A549 (cell line): ENCODE measurements around the gene KLHL36.

Experiments used
- EP300 ChIP-seq, 2 experiments: fragments of >200 bp; sonication (Bioruptor Twin); formaldehyde crosslinking; IDR thresholded peaks; 2 replicates in 1 of 2; 3 replicates in 1 of 2; pipeline ENCODE4 v1.6.1; 2016 to 2017
- KDM1A ChIP-seq: fragments of 200-600 bp; sonication (generic); IDR thresholded peaks from 2 replicates; pipeline ENCODE4 v1.6.1; 2016; ENCODE audit warnings: low read depth, mild to moderate bottlenecking
- MAZ ChIP-seq: fragments of 150-350 bp; IDR thresholded peaks from 2 replicates; pipeline ENCODE4 v1.6.1; 2014; ENCODE audit warnings: antibody characterized with exemption, low read depth, low read length, borderline replicate concordance
- POLR2A ChIP-seq: IDR thresholded peaks from 2 replicates; pipeline ENCODE4 v1.6.1; 2012; ENCODE audit warnings: mild to moderate bottlenecking, low read length
- POLR2AphosphoS2 ChIP-seq: conservative IDR thresholded peaks from 2 replicates; pipeline ENCODE4 v1.6.1; 2012; ENCODE audit warnings: low read length, improper control_type of control experiment, inconsistent platforms
- RARB ChIP-seq: fragments of 250-450 bp; sonication (Bioruptor Pico); IDR thresholded peaks from 2 replicates; pipeline ENCODE4 v1.8.0; 2021; ENCODE audit warnings: mild to moderate bottlenecking, moderate library complexity
- RFX5 ChIP-seq: fragments of 450-650 bp; IDR thresholded peaks from 2 replicates; pipeline ENCODE4 v1.7.1; 2014; ENCODE audit warnings: antibody characterized with exemption, mild to moderate bottlenecking, moderate library complexity
- RNF2 ChIP-seq: fragments of 200-600 bp; sonication (generic); IDR thresholded peaks from 2 replicates; pipeline ENCODE4 v1.6.1; 2016; ENCODE audit warnings: low read depth, mild to moderate bottlenecking, antibody characterized with exemption, moderate library complexity, borderline replicate concordance
- SREBF2 ChIP-seq: fragments of 450-650 bp; IDR thresholded peaks from 2 replicates; pipeline ENCODE4 v1.6.1; 2014; ENCODE audit warnings: mild to moderate bottlenecking, moderate library complexity
- TF ChIP-seq, protein P1 (sequence below): IDR thresholded peaks from 2 replicates; pipeline ENCODE4 v1.6.1; 2012
- TF ChIP-seq, protein P2 (sequence below): fragments of >200 bp; sonication (Bioruptor Twin); formaldehyde crosslinking; IDR thresholded peaks from 3 replicates; pipeline ENCODE4 v1.5.1; 2016
- TF ChIP-seq, protein P3 (sequence below): fragments of 250-450 bp; sonication (Bioruptor Pico); IDR thresholded peaks from 2 replicates; pipeline ENCODE4 v1.5.0; 2021; ENCODE audit warnings: mild to moderate bottlenecking, moderate library complexity, borderline replicate concordance

- TF ChIP-seq, protein P1, sequence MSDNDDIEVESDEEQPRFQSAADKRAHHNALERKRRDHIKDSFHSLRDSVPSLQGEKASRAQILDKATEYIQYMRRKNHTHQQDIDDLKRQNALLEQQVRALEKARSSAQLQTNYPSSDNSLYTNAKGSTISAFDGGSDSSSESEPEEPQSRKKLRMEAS = no peak
- TF ChIP-seq, protein P2, sequence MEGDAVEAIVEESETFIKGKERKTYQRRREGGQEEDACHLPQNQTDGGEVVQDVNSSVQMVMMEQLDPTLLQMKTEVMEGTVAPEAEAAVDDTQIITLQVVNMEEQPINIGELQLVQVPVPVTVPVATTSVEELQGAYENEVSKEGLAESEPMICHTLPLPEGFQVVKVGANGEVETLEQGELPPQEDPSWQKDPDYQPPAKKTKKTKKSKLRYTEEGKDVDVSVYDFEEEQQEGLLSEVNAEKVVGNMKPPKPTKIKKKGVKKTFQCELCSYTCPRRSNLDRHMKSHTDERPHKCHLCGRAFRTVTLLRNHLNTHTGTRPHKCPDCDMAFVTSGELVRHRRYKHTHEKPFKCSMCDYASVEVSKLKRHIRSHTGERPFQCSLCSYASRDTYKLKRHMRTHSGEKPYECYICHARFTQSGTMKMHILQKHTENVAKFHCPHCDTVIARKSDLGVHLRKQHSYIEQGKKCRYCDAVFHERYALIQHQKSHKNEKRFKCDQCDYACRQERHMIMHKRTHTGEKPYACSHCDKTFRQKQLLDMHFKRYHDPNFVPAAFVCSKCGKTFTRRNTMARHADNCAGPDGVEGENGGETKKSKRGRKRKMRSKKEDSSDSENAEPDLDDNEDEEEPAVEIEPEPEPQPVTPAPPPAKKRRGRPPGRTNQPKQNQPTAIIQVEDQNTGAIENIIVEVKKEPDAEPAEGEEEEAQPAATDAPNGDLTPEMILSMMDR = no peak
- TF ChIP-seq POLR2A (no peak), RNF2 (no peak), RARB (CRISPR knock-in tag) (no peak), EP300 (IDR thresholded peaks at IDR 0.05) (no peak), SREBF2 (no peak), MAZ (no peak), RFX5 (no peak), KDM1A (no peak), POLR2AphosphoS2 (no peak)
- TF ChIP-seq, protein P3, sequence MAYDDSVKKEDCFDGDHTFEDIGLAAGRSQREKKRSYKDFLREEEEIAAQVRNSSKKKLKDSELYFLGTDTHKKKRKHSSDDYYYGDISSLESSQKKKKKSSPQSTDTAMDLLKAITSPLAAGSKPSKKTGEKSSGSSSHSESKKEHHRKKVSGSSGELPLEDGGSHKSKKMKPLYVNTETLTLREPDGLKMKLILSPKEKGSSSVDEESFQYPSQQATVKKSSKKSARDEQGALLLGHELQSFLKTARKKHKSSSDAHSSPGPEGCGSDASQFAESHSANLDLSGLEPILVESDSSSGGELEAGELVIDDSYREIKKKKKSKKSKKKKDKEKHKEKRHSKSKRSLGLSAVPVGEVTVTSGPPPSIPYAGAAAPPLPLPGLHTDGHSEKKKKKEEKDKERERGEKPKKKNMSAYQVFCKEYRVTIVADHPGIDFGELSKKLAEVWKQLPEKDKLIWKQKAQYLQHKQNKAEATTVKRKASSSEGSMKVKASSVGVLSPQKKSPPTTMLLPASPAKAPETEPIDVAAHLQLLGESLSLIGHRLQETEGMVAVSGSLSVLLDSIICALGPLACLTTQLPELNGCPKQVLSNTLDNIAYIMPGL = no peak
Measured at GRCh38 chr16:84614968-84615813, 33.1 kb upstream of the KLHL36 start.
